GM12891 (cell line): ENCODE data around the gene FBP2.

Source experiments
- POLR2A ChIP-seq: IDR thresholded peaks from 2 replicates; pipeline ENCODE4 v1.6.1; 2011; ENCODE audit warnings: low read depth, low read length, control low read depth
- POLR2AphosphoS5 ChIP-seq: IDR thresholded peaks from 2 replicates; pipeline ENCODE4 v1.6.1; 2011; ENCODE audit warnings: low read depth, low read length, control low read depth
- TAF1 ChIP-seq: IDR thresholded peaks from 2 replicates; pipeline ENCODE4 v1.6.1; 2011; ENCODE audit warnings: low read depth, low read length, control low read depth

GRCh38 chr9:94599102-94599501 lies 5.5 kb upstream of the FBP2 start:
- TF ChIP-seq POLR2AphosphoS5: no peak
- no peak for TF ChIP-seq POLR2A
- TF ChIP-seq TAF1: no peak
